Mucosa of descending colon (tissue), 3 donors: ENCODE measurements around the gene PCBP1. TPM values are rescaled to one million over a fixed set of nuclear protein-coding genes. Genes with fewer than 3 reads are reported as not detected.
A peak's percentile ranks its signal among the peaks of the same experiment; 100 is the strongest.

ENCODE experiments used
- ATAC-seq: fragments of 200-7000 bp; cut with Tn5 transposase; one replicate; pipeline ENCODE4 v1.9.1; 2020; ENCODE audit warnings: mild to moderate bottlenecking, moderate library complexity
- DNase-seq, 3 donors: peaks; one replicate each; pipeline ENCODE4 v3.0.0-alpha.2; 2020
- H3K36me3 ChIP-seq: fragments of 200-600 bp; one replicate; pipeline ENCODE4 v1.8.0; 2021; ENCODE audit warnings: low read depth, mild to moderate bottlenecking
- H3K4me1 ChIP-seq: fragments of 200-600 bp; one replicate; pipeline ENCODE4 v1.8.0; 2021; ENCODE audit warnings: low read depth, mild to moderate bottlenecking
- H3K4me3 ChIP-seq: fragments of 200-600 bp; one replicate; pipeline ENCODE4 v1.8.0; 2021; ENCODE audit warnings: mild to moderate bottlenecking
- H3K9me3 ChIP-seq: fragments of 200-600 bp; one replicate; pipeline ENCODE4 v1.8.0; 2021; ENCODE audit warnings: mild to moderate bottlenecking
- intact Hi-C, 2 donors: fragments of 100-400 bp; cut with DNase I in 1 of 2; cut with micrococcal nuclease in 1 of 2; formaldehyde crosslinking; loops; one replicate each; pipeline versions ENCODE4 v1.11.0 to v1.11.1; 2022; cut with DNase I, micrococcal nuclease
- total RNA-seq, 3 donors: library from RNA; stranded (reverse); fragmentation: NEBNext Ultra II Directional in 2 of 3; extraction: Animal tissue kit (Norgen Biotek cat#: 25700) in 2 of 3; gene quantifications; one replicate each; pipeline versions ENCODE4 v1.2.1 to v1.2.4, GENCODE V29; 2021 to 2023
- TF ChIP-seq, protein P1 (sequence below): fragments of 200-600 bp; IDR thresholded peaks from one replicate; pipeline ENCODE4 v1.8.0; 2022; ENCODE audit warnings: antibody characterized with exemption, mild to moderate bottlenecking
- donor health status: DM: no; HTN: no; CAD: no; lungs with moderate emphysema.
- donor health status: DM: no; HTN: no; CAD: no.
- donor health status: DM: no; HTN: yes; CAD: no.

Gene PCBP1
- total RNA-seq, 3 donors from 2014 or later: 243 to 383 (median 266) TPM

DNA sequence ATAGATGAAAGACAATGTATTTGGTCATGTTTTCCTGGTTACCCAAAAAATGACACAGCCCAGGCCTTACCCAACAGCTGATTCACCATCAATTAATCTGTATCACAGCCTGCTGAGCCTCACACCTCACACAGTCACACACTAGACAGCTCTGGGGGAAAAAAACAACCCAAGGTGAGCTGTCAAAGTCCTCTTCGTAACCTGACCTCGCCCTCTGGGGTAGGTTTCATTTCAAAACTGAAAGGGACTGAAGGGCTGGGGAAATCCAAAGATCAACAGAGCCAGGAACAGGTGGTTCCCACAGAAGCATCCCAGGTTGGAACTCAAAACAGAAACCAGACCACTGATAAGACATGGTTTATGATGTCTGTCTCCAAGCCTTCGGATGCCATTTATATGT lies 18.2 kb upstream of the PCBP1 start:
- Histone ChIP-seq H3K4me3 (no peak overlapping the region), H3K36me3 (peaks cover 2% of the 10 kb centered on the region), H3K4me1 (peaks cover 26% of the 10 kb centered on the region), H3K9me3 (no peaks in the 10 kb centered on the region)
- peak; percentile 91 for ATAC-seq
- TF ChIP-seq, protein P1, sequence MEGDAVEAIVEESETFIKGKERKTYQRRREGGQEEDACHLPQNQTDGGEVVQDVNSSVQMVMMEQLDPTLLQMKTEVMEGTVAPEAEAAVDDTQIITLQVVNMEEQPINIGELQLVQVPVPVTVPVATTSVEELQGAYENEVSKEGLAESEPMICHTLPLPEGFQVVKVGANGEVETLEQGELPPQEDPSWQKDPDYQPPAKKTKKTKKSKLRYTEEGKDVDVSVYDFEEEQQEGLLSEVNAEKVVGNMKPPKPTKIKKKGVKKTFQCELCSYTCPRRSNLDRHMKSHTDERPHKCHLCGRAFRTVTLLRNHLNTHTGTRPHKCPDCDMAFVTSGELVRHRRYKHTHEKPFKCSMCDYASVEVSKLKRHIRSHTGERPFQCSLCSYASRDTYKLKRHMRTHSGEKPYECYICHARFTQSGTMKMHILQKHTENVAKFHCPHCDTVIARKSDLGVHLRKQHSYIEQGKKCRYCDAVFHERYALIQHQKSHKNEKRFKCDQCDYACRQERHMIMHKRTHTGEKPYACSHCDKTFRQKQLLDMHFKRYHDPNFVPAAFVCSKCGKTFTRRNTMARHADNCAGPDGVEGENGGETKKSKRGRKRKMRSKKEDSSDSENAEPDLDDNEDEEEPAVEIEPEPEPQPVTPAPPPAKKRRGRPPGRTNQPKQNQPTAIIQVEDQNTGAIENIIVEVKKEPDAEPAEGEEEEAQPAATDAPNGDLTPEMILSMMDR: no peak
- DNase-seq: peak in 2 of 3 donors; percentile 38 to 76
- intact Hi-C loops: loop anchor here in 1 of 2 donors (10.0 kb wide), 1 partner anchor 154 kb away; the partner anchor contains the start of gene MXD1

DNA sequence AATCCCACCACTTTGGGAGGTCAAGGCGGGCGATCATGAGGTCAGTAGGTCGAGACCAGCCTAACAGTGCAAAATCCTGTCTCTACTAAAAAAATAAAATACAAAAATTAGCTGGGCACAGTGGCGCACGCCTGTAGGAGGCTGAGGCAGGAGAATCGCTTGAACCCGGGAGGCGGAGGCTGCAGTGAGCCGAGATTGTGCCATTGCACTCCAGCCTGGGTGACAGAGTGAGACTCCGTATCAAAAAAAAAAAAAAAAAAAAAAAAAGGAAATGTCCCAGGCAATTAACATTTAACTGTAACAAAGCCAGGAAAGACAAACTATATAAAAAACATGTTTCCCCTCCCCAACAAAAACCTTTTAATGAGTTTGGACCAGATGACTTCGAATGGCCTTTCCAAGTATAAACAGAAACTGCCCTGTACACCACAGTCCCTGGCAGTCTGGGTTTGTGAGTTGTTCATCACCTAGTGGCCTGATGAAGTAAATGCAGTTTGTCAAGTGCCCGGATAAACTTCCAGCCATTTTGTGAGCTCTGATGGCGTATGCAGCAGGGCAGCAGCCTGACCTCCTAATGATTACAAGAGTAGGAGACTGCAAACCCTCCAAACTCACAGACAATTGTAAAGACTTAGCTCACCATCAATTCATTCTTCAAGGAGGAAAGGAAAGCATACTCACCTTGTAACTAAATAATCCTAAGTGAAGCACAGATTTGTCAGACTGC lies 16.6 kb upstream of the PCBP1 start:
- peak; percentile 83 for ATAC-seq
- peaks cover 2% of the 10 kb centered on the region for H3K36me3 ChIP-seq
- H3K4me3 ChIP-seq: no peak overlapping the region
- TF ChIP-seq, protein P1: peak; percentile 69
- intact Hi-C loops: loop anchor here in 1 of 2 donors (5.0 kb wide), 1 partner anchor 153 kb away; the partner anchor contains the start of gene MXD1
- H3K9me3 ChIP-seq: no peaks in the 10 kb centered on the region
- peaks cover 26% of the 10 kb centered on the region for H3K4me1 ChIP-seq
- peak in 2 of 3 donors; percentile 50 to 81 for DNase-seq

DNA sequence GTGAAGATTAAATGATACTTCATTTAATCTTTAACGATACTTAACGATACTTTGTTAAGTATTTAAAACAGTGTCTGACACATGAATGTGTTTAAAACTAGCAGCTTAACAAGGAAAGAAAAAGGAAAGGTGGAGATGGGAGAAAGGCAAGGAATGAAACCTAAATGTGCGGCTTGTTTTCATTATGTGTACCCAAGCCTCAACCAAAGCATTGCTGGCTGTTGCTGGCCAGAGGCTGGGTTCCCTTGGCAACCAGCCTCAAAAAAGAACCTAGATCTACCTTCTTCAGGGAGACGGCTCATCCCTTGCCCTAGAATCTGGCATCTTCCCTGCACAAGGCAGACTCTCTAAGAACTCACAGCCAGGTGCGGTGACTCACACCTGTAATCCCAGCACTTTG lies 13.8 kb upstream of the PCBP1 start:
- H3K9me3 ChIP-seq: no peaks in the 10 kb centered on the region
- TF ChIP-seq, protein P1: no peak
- intact Hi-C loops: loop anchor here in 1 of 2 donors (5.0 kb wide), 1 partner anchor 156 kb away; the partner anchor contains the start of gene MXD1
- no peak for ATAC-seq
- DNase-seq: no peak
- H3K4me3 ChIP-seq: no peak overlapping the region
- peaks cover 2% of the 10 kb centered on the region for H3K36me3 ChIP-seq
- H3K4me1 ChIP-seq: peaks cover 21% of the 10 kb centered on the region

DNA sequence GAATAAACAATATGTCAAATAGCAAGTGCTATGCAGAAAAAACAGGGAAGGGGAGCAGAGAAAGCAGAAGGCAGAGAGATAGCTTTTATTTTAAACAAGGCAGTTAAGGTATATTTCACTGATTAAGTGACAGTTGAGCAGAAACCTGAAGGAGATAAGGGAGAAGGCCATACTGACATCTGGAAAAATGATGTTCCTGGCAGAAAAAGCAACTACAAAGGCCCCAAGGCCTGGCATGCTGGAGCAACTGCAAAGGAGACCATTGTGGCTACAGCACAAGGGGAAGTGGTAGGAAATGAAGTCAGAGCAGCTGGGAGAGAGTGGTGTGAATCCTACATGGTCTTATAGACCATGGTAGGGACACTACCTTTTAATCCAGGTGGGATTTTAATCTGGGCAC lies 8.9 kb upstream of the PCBP1 start:
- TF ChIP-seq, protein P1: no peak
- DNase-seq: no peak
- H3K36me3 ChIP-seq: no peaks in the 10 kb centered on the region
- ATAC-seq: no peak
- no peaks in the 10 kb centered on the region for H3K9me3 ChIP-seq
- intact Hi-C loops: no loop called here
- no peak overlapping the region for H3K4me3 ChIP-seq
- no peaks in the 10 kb centered on the region for H3K4me1 ChIP-seq

DNA sequence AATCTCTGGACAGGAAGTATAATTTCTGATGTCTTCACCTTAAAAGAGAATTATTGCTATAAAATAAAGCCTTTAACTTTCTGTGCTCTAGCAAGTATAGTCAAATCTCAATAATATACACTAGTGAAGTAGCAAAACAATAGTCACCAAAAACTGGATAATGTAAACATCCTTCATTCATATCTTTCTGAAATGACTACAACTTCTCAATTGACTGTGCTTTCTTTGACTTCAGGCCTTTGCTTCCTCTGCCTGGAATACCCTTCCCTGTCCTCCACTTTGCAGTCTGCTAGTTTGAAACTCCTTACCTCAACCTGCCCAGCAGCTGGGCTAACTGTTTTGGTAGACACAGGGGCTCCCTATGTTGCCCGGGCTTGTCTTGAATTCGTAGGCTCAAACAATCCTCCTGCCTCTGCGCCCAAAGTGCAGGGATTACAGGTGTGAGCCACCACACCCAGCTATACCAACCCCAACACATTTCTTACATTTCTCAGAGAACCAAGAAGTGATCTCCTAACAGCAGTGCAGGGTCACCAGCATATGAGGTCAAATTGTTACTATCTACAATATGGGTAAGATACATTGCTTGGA lies 6.6 kb upstream of the PCBP1 start:
- H3K9me3 ChIP-seq: no peaks in the 10 kb centered on the region
- H3K4me3 ChIP-seq: no peak overlapping the region
- DNase-seq: no peak
- no peaks in the 10 kb centered on the region for H3K36me3 ChIP-seq
- TF ChIP-seq, protein P1: no peak
- peaks cover 13% of the 10 kb centered on the region for H3K4me1 ChIP-seq
- intact Hi-C loops: no loop called here
- ATAC-seq: peak; percentile 23
